Lower leg skin (tissue), 3 donors: ENCODE data around the gene COG5.

Experiments
- CTCF ChIP-seq, 3 donors: fragments of 450-650 bp; IDR thresholded peaks; one replicate each; pipeline ENCODE4 v1.5.1; 2016; ENCODE audit warnings: antibody characterized with exemption in 3 of 3, mild to moderate bottlenecking in 3 of 3, moderate library complexity in 2 of 3
- POLR2A ChIP-seq, 2 donors: fragments of 450-650 bp; IDR thresholded peaks; one replicate each; pipeline ENCODE4 v1.6.1; 2016 to 2017; ENCODE audit warnings: antibody characterized with exemption in 2 of 2, mild to moderate bottlenecking in 1 of 2, moderate library complexity in 1 of 2

GRCh38 chr7:107208024-107208521 is 355.6 kb downstream of the COG5 start:
- TF ChIP-seq CTCF (IDR thresholded peaks at IDR 0.05) (no peak), POLR2A (IDR thresholded peaks at IDR 0.05) (no peak)
